ENCODE data around the gene NLRP1.

The NLRP1 gene

DNA sequence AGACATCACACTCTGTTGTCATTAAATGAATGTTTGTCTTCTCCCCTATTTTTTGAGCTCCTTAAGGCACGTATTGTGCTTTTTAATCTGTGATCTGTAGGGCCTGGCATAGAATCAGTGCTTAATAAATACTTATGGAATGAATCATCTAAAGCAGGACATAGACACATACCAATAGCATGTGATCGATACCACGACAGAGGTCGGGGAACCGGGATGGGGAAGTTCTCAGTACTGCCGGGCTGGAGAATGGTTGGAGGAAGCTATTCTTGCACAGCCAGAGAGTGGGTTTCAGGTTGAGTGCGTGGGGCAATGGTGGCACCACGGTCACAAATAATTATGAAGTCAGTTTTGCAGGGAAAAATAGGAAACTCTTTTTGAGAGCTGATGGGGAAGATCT is 26.8 kb downstream of the NLRP1 start:
- H3K36me3 Mint-ChIP-seq: peaks cover 38 to 53% of the 10 kb centered on the region in 2 donors
- ATAC-seq (replicated peaks): no peak
- no peak overlapping the region for H3K4me3 Mint-ChIP-seq
- H3K27me3 Mint-ChIP-seq: no peaks in the 10 kb centered on the region
- no peaks in the 10 kb centered on the region for H3K9me3 Mint-ChIP-seq
- H3K27ac Mint-ChIP-seq: no peak overlapping the region
- DNase-seq: no peak
- peaks cover 6 to 11% of the 10 kb centered on the region in 2 donors for H3K4me1 Mint-ChIP-seq

DNA sequence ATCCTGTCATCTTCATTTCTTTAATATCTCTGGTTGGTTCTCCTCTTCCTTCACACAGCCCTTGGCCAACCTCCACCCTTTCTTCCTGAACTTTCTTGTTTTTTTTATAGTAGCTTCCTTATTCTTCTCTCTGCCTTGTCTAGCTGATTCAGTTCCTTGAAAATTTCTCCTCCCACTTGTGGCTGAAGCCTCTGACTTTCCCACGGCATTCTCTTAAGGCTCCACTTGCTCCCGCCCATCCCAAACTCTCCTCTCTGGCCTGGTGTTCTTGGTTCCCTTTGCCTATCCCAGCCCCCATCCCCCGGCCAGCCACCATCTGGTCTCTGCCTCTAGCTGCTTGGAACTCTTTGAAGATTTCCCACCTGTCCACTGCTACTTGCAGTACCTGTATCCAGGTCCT is 29.1 kb downstream of the NLRP1 start:
- Mint-ChIP-seq H3K27me3 (no peaks in the 10 kb centered on the region), H3K9me3 (no peaks in the 10 kb centered on the region), H3K4me3 (no peak overlapping the region), H3K27ac (no peak overlapping the region), H3K36me3 (peaks cover 40 to 64% of the 10 kb centered on the region in 2 donors), H3K4me1 (peaks cover 6 to 11% of the 10 kb centered on the region in 2 donors)
- DNase-seq (no peak), ATAC-seq (replicated peaks) (no peak)

DNA sequence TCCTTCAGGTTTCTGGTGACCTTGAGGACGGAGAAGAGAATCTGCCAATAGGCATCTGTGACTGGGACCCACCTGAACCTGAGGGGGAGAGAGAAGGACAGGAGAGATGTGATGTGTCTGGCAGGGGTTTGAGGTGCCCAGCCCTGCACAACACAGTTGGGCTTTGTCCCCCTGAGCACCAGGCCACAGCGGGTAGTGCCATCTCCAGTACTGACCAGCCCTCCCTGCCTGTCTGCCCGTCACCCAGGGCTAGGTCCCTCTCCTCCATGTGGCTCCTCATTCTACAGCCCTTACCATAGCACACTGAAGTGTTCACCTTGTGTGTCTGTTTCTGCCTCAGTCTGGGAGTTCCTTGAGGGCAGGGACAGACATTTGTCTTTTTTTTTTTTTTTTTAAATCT is 30.8 kb downstream of the NLRP1 start:
- Mint-ChIP-seq H3K27me3 (no peaks in the 10 kb centered on the region), H3K36me3 (peaks cover 32 to 54% of the 10 kb centered on the region in 2 donors), H3K4me1 (peaks cover 6 to 11% of the 10 kb centered on the region in 2 donors), H3K4me3 (no peak overlapping the region), H3K9me3 (no peaks in the 10 kb centered on the region), H3K27ac (no peak overlapping the region)
- ATAC-seq (replicated peaks): no peak
- no peak for DNase-seq

DNA sequence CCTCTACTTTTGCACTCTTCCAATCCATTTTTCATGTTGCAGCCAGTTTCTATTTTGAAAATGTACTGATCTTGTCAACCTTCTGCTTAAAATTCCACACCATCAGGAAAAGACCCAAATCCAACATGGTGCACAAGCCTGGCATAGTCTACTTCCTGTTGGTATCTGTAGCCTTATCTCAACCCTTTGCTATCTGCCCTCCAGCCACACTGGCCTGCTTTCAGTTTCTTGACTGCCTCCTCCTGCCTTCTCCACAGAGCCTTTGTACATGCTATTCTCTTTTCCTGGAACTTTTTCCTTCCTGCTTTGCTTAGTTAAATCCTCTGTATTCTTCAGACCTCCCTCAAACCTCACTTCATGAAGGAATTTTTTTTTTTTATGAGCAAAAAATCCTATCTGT is 31.5 kb downstream of the NLRP1 start:
- H3K36me3 Mint-ChIP-seq: peaks cover 36 to 56% of the 10 kb centered on the region in 2 donors

DNA sequence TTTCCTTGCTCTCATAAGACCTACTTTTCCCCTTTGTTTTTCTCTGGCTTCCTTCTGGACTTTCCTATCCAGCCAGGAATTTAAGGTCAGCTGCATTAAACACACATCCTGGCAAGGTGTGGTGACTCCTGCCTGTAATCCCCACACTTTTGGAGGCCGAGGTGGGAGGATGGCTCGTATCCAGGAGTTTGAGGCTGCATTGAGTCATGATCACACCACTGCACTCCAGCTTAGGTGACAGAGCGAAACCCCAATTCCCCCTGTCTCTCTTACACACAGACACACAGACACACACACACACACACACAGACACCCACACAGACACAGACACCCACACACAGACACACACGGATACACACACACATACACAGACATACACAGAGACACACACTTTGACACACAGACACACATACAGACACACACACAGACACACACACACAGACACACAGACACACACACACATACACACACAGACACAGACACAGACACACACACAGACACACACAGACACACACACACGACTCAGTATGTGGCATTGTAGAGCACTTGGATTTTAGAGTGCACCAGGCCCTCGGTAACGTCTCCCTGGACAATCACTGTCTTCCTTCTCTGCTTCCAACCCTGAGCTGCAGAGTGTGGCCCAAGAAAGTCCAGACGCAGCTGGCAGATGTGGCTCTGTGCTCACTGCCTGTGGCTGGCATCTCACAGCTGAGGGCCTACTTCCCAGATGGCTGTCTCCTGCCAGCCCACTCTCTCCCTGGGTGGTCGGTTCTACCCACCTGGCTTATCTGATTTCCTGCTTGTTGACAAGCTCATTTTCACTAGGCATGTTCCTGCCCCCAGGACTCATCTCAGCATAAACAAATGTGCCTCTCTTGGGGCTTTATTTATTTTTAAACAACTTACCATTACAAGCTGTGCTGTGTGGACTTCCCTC is 39.0 kb downstream of the NLRP1 start:
- Mint-ChIP-seq H3K9me3 (no peaks in the 10 kb centered on the region), H3K4me3 (no peak overlapping the region), H3K4me1 (no peaks in the 10 kb centered on the region), H3K27ac (no peak overlapping the region), H3K27me3 (no peaks in the 10 kb centered on the region), H3K36me3 (peaks cover 27 to 52% of the 10 kb centered on the region in 2 donors)
- ATAC-seq (replicated peaks) (no peak), DNase-seq (no peak)

More for the DNA sequence above, 31.5 kb downstream of the NLRP1 start:
- H3K4me3 Mint-ChIP-seq: no peak overlapping the region
- peaks cover 5 to 10% of the 10 kb centered on the region in 2 donors for H3K4me1 Mint-ChIP-seq
- H3K27me3 Mint-ChIP-seq: no peaks in the 10 kb centered on the region
- no peak for ATAC-seq (replicated peaks)
- no peak for DNase-seq
- no peak overlapping the region for H3K27ac Mint-ChIP-seq
- H3K9me3 Mint-ChIP-seq: no peaks in the 10 kb centered on the region

DNA sequence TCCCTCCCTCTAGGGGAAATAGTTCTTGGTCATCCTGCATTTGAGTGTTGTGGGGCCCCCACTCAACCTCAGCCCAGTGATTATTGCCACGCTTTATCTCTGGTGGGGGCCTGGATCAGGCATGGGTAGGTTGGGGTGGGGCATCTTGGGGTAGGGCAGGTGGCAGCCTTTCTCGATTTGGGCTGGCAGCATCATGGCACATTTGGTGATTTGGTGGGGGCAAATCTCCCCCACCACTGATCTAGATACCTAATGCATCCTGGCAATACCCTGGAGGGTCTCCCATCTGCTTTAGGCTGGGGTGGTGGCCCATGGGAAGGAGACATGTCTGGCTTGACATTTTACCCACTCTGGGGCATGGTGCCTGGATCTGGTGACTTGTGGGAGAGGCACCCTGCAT is 40.2 kb downstream of the NLRP1 start:
- Mint-ChIP-seq H3K27ac (no peak overlapping the region), H3K4me1 (no peaks in the 10 kb centered on the region), H3K36me3 (peaks cover 27 to 62% of the 10 kb centered on the region in 2 donors), H3K9me3 (no peaks in the 10 kb centered on the region), H3K4me3 (no peak overlapping the region), H3K27me3 (no peaks in the 10 kb centered on the region)
- no peak for DNase-seq
- ATAC-seq (replicated peaks): no peak

DNA sequence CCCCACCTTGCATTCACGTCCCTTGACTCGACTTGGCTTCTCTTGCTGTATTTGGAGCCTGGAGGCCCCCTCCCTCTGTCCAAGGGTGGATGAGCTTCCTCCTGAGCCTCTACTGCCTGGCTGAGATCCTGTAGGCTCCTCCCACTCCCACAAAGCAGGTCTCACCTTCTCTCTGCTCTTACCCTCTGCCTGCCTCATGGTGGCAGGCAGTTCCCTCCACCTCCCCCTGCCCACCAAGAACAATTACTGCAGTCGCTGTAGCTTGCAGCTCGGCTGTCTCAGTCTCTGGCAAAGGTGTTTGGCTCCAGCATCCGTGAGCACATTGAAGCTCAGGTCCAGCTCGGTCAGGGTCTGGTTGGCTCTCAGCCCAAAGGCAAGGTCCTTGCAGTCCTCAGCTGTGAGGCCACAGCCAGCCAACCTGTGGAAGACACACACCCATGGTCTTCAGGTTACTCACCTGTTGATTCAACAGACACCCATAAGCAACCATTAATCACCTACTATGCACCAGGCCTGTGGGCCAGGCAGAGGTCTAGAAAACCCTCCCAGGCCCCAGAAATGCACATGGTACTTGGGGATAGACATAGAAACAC is 42.6 kb downstream of the NLRP1 start:
- ATAC-seq (replicated peaks): no peak
- Mint-ChIP-seq H3K27ac (no peak overlapping the region), H3K36me3 (peaks cover 22 to 54% of the 10 kb centered on the region in 2 donors), H3K4me1 (no peaks in the 10 kb centered on the region), H3K4me3 (no peak overlapping the region), H3K27me3 (no peaks in the 10 kb centered on the region), H3K9me3 (no peaks in the 10 kb centered on the region)
- no peak for DNase-seq

DNA sequence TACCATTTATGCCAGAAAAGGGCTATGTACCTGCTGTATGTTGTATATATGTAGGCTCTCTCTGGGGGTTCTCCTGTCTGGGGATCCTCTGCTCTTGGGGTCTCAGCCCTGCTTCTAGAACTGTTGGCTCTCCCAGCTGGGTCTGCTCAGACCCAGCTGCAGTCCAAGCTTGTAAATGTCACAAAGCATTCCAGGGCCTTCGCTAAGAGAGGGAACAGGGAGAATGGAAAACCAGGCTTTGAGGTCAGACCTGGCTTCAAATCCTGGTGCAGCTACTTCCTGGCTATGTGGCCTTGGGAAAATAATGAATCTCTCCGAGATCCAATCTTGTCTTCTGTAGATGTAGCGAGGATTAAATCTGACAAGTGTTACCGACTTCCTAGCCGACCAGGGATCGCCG is 44.0 kb downstream of the NLRP1 start:
- no peaks in the 10 kb centered on the region for H3K27me3 Mint-ChIP-seq
- peaks cover 24 to 56% of the 10 kb centered on the region in 2 donors for H3K36me3 Mint-ChIP-seq
- peak overlapping the region; percentile 65 for H3K27ac Mint-ChIP-seq
- no peak for ATAC-seq (replicated peaks)
- H3K4me3 Mint-ChIP-seq: no peak overlapping the region
- H3K9me3 Mint-ChIP-seq: no peaks in the 10 kb centered on the region
- H3K4me1 Mint-ChIP-seq: no peaks in the 10 kb centered on the region
- no peak for DNase-seq

DNA sequence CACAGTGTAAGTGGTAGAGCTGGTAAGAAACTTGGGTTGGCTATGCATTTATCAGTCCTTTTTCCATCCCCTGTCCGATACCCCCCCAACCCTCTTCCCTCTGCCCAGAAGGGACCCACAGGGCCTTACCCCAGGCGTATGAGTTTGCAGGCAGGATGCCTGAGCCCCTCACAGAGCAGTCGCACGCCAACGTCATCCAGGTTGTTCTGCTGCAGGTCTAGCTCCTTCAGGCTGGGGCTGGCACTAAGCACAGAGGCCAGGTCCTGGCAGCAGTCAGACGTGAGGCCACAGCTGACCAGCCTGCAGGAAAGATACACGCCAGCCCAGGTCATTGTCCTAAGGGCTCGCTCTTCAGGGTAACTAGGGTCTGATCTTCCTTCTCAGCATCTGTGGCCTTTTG is 45.0 kb downstream of the NLRP1 start:
- Mint-ChIP-seq H3K4me3 (no peak overlapping the region), H3K36me3 (peaks cover 30 to 55% of the 10 kb centered on the region in 2 donors), H3K27ac (no peak overlapping the region), H3K9me3 (no peaks in the 10 kb centered on the region), H3K27me3 (no peaks in the 10 kb centered on the region), H3K4me1 (no peaks in the 10 kb centered on the region)
- DNase-seq (no peak), ATAC-seq (replicated peaks) (no peak)

DNA sequence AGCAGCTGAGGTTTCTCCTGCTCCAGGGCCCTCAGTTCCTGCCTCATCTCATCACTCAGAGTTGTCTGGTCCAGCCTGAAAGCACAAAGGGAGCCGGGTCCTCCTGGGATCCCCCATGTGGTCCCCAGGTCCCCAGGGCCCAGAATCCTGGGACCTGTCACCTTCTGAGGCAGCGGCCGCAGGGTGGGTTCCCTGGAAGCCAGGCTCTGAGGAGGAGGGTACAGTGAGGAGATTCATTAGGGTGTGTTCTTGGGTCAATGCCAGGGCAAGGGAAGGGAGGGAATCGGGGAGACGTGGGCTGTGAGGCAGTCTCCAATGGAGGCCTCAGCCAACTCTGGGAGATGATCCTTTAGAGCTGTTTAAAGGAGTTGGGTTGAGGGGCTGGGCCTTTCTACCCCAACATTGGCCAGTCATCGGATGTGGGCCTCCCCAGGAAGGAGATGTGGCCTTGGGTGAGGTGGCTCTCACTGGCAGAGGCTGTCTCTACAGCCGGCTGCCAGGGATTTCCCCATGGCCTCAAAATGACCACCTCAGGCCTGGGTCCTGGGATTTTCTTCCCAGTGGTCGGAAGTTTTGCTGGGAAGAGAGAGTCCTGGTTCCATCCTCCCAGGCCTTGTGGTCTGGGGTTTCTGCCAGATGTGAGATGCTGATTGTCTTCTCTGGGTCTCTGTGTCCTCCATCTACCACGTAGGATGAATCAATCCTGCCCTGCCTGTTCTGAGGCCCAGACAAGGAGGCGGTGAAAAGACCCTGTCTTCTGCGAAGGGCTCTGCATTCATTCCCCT is 47.3 kb downstream of the NLRP1 start:
- Mint-ChIP-seq H3K36me3 (peaks cover 32 to 54% of the 10 kb centered on the region in 2 donors), H3K4me3 (no peak overlapping the region), H3K27ac (peak overlapping the region; percentile 25), H3K9me3 (no peaks in the 10 kb centered on the region), H3K4me1 (no peaks in the 10 kb centered on the region), H3K27me3 (no peaks in the 10 kb centered on the region)
- ATAC-seq (replicated peaks) (no peak), DNase-seq (no peak)

DNA sequence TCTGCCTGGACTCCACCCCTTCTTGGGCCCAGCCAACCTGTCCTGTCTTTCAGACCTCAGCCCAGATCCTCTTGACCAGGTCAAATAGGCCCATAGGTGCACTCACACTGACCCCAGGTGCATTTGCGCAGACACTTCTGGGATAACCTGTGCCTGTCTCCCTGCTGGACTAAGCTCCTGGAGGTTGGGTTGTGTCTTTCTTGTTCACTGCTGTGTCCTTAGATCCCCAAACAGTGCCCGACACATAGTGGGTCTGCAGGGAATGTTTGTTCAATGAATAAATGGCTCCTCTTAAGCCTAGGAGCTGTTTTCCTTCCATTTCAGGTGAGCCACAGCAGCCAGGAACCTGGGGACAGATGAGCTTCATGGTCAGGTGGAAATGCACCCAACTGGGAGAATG is 48.9 kb downstream of the NLRP1 start:
- no peak for ATAC-seq (replicated peaks)
- no peak for DNase-seq
- no peaks in the 10 kb centered on the region for H3K27me3 Mint-ChIP-seq
- no peak overlapping the region for H3K27ac Mint-ChIP-seq
- no peak overlapping the region for H3K4me3 Mint-ChIP-seq
- H3K9me3 Mint-ChIP-seq: no peaks in the 10 kb centered on the region
- H3K36me3 Mint-ChIP-seq: peaks cover 38 to 64% of the 10 kb centered on the region in 2 donors
- H3K4me1 Mint-ChIP-seq: no peaks in the 10 kb centered on the region

DNA sequence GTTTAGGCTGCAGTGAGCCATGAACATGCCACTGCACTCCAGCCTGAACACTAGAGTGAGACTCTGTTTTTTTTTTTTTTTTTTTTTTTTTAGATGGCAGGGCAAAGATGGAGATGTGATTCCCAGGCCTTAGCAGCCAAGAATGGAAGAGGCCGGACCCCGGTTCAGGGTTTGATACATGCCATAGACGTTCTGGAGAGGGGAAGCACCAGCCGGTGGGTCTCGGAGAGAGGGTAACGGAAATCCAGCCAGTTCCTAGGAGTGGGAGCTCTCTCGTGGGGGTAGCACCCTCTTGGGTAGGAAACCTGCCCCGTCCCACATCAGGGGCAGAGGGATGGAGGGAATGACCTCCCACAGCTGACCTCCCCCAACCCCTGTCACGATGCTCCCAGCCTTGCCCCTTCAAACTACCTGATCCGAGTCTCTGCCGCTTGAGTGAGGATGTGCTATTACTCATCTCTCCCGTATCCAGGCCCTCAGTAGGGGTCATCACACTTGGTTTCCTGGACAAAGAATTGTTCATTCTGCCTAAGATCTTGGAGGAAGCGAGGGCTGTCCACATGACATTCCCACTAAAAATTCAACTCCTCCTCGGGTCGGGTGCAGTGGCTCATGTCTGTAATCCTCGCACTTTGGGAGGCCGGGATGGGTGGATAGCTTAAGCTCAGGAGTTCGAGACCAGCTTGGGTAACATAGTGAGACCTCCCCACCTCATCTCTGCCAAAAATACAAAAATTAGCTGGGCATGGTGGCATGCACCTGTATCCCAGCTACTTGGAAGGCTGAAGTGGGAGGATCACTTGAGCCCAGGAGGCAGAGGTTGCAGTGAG is 50.6 kb downstream of the NLRP1 start:
- H3K27ac Mint-ChIP-seq: no peak overlapping the region
- no peak for DNase-seq
- H3K4me1 Mint-ChIP-seq: no peaks in the 10 kb centered on the region
- no peak for ATAC-seq (replicated peaks)
- no peaks in the 10 kb centered on the region for H3K9me3 Mint-ChIP-seq
- no peak overlapping the region for H3K4me3 Mint-ChIP-seq
- H3K36me3 Mint-ChIP-seq: peaks cover 41 to 64% of the 10 kb centered on the region in 2 donors
- H3K27me3 Mint-ChIP-seq: no peaks in the 10 kb centered on the region

DNA sequence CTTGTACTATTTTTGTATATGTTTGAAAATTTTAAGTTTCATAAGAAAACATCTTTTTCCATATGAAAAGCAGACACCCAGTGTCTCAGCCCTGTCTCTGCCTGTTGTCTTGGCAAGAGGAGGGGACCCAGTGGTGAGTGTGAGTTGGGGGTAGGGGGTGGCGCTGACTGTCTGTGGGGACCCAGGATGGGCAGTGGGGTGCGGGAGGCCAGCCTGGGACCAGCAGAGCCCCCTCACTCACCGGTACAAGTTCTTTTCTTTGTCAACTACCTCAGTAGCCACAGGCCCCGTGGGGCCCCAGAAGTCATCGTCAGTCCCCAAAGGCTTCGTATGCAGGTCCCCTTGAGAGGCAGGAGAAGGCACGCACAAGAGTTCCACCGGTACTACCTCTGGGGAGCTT is 51.7 kb downstream of the NLRP1 start:
- Mint-ChIP-seq H3K4me3 (no peak overlapping the region), H3K9me3 (no peaks in the 10 kb centered on the region)
- ATAC-seq (replicated peaks): no peak

DNA sequence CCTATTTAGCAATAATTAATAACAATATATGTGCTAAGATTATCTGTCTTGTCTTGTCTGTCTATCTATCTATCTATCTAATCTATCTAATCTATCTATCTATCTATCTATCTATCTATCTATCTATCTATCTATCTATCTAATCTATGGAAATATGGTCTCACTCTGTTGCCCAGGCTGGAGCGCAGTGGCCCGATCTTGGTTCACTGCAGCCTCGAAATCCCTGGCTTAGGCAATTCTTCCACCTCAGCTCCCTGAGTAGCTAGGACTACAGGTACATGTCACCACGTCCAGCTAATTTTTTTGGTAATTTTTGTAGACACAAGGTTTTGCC is 53.3 kb downstream of the NLRP1 start:
- peaks cover 5 to 10% of the 10 kb centered on the region in 2 donors for H3K4me1 Mint-ChIP-seq
- no peaks in the 10 kb centered on the region for H3K27me3 Mint-ChIP-seq
- no peak overlapping the region for H3K27ac Mint-ChIP-seq
- H3K9me3 Mint-ChIP-seq: no peaks in the 10 kb centered on the region
- no peak for DNase-seq
- H3K4me3 Mint-ChIP-seq: no peak overlapping the region
- H3K36me3 Mint-ChIP-seq: peaks cover 38 to 58% of the 10 kb centered on the region in 2 donors
- no peak for ATAC-seq (replicated peaks)

More for the DNA sequence above, 51.7 kb downstream of the NLRP1 start:
- no peaks in the 10 kb centered on the region for H3K4me1 Mint-ChIP-seq
- no peak for DNase-seq
- H3K27me3 Mint-ChIP-seq: no peaks in the 10 kb centered on the region
- H3K27ac Mint-ChIP-seq: no peak overlapping the region
- H3K36me3 Mint-ChIP-seq: peaks cover 42 to 63% of the 10 kb centered on the region in 2 donors

Measured in stimulated activated naive B cell treated with anti-CD40 and anti-IgM and Interleukin-4, amounts not matched to agents 10 μg/mL and 1 μg/mL and 100 μg/mL, for 72 hours (primary cell).